HG02981 (cell line): ENCODE measurements around the gene ANK3.

Experiments used
- ATAC-seq: cut with Tn5 transposase; IDR thresholded peaks from one replicate; pipeline ENCODE4 v1.9.1; 2021; ENCODE audit warnings: mild to moderate bottlenecking, moderate library complexity; ENCODE audit not compliant: unreplicated experiment

The ANK3 gene

DNA sequence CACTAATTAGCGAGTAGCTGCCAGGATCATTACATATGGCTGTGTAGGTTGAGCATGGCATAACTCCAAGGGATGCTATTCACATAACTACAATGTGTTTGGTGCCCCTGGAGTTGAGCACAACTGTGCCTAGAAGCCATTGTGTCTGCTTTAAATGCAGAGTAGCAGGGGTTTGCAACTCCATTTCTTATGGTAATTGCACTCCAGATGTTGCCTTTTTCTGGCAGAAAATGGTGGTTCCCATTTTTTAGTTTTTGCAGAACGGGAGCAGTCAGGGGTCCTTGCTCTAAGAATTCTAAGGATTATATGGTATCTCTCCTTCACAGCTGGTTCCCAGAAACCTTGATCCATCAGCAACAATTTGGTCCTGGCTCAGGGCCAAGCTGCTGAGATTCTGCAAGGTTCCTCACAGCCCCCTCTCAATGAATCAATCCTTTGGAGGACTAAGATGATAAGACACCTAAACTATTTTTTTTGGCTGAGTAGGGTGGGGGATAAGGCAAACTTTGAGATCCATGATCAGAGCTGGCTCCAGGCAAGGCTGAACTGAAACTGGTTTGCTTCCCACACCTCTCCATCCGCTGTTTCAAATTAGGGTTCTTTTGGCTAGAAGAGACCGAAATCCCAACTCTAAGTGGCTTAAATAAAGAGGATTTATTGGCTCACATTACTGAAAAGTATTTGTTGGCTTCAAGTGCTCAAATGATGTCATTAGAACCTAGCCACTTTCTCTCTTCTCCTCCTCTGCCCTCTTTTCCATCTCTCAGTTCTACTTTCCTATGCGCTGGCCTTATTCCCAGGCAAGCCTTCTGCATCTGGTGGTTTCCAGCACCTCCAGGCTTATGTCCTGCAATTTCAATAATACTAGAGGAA lies 385.8 kb downstream of the ANK3 start:
- no peak for ATAC-seq

DNA sequence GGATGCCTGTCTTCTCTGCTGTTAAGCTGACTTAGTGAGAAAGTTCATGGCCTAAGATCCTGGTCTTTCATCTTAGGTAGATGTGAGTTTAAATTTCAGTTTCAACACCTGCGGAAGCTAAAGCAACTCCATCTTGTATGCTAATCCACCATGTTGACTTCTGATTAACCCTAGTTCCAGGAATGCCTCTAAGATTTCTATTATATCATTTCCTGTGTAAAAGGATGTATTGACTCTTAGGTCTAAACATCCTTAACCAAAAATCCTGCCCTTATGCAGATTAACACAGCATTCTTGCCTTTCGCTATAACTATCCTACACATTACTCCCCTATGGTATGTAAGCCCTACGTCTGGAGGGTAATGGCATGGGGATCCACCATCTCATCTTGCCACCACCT lies 388.9 kb downstream of the ANK3 start:
- ATAC-seq = no peak

DNA sequence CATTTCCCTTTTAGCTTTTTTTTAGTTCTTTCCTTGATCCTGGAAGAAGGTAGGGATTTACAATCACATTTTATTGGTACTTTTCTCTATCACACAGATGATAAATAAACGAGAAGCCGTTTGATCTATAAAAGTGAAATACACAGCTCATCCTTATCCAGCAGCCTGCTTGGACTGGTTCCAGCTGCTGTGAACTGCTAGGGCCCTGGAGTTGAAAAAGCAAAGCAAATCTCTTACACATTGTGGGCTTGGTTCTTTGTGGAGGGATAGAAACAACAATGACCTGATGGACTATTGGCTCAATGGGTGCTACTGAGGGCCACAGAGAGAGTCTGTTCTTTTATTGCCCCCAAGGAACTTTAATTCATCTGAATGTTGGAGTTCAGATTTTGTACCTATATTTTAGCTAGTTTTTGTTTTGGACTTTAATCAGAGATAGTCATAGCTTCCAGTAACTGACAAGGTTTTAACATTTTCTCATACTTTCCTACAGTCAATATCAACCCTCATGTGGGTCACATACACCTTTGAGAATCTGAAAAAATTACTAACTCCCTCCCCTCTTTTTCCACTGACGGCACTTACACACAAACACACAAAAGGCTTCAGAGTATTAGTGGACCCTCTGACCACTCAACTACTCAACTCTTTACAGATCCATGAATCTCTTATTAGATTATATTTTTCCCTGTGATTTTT lies 391.7 kb downstream of the ANK3 start:
- no peak for ATAC-seq

DNA sequence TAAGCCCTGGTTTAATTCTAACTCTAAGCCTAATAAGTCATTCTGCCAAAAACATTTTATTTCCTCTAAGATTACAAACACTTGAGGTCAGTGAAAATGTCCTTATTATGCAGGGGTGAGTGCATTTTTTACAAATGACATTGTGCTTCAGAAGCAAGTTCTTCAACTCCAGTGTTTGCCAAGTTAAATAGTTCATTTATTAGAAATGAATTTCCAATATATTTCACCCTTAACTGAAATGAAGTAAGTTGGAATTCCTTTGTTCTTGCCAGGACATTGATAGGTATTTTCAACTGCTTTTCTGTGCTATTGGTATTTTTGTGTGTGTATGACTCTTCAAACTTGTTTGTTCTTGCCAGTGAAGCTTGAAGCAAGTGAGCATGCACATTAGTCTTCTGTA lies 393.8 kb downstream of the ANK3 start:
- ATAC-seq = no peak

DNA sequence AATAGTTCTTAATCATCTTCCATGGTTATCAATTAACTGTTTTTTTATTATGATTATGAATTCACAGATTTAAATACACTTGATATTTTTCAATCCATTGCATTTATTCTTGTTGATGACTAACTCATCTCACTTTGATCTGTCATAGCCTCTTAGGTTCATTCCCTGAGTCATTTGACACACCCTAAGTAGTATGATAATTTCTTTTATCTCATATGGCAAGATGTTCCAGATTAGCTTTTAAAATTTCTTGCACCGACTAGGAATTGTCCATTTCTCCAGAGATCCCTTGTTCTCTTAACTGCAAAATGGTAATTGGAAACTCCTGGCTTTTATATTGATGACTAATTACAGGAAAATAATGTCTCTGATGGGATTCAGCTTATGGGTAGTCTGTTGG lies 395.7 kb downstream of the ANK3 start:
- ATAC-seq = no peak

DNA sequence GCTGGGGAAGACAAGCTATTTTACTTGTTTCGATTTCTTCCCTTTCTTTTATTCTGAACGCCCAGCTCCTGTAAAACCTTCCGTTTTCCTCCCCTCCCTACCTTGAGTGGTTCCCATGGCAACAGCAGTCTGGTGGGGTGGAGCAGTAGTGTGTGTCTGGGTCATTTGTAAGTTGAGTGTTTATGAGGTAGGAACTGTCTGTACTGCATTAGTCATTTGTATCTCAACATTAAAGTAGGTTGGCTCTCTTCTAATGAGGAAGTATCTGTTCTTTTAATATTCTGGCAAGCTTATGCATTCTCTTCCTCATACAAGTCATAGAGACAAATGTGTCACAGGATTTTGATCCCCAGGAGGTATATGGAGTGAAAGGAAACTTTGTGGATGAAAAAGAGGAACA lies 398.0 kb downstream of the ANK3 start:
- peak; percentile 89 for ATAC-seq

DNA sequence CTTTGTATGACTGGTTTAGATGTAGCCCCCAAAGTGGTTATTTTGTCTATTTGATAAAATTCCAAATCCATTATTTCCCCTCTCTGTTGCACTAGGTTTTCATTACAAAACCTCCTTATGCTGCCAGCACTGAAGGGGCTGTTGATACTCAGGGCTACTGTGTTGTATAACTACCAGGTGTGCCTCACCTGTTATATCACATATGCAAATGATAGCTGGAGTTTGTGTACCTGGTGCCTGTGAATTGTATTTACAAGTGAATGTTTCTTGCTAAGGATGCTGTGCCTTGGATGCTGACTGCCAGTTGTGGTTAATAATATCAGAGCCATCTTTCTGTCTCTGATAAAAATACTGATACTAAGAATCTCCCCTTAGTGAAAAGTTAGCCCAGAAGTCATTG lies 398.6 kb downstream of the ANK3 start:
- ATAC-seq = no peak

DNA sequence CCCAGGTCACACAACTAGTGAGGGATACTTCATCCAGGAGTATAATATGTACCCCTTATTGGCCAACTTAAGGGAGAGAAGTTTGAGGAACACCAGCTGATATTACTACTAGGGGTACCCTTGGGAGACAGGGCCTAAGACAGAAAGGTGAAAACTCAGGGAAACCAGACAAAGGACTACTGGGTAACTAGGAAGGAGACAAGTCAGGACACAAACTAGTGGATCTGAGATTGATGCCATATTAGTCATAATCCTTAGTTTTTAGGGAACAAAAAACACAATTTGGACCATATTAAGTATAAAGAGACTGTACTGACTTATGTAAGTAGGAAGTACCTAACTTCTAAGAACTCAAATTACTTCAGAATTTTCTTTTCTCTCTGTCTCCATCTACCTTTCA lies 404.0 kb downstream of the ANK3 start:
- no peak for ATAC-seq

DNA sequence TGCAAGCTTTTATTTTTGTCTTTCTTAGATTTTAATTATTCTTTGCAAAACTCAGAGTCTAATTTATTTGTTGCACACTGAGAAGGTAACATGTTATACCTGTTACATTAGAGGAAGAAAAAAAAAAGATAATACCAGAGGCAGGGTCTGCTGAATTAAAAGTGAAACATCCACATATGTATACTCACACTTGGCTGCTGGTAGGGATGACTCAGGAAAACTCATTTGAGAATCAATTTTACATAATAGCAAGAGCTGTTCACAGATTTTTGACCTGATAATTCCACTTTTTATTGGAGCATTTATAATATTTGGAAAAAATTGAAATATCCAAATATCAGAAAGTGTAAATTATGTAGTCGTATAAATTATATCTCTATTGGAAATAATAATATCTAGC lies 405.3 kb downstream of the ANK3 start:
- no peak for ATAC-seq

DNA sequence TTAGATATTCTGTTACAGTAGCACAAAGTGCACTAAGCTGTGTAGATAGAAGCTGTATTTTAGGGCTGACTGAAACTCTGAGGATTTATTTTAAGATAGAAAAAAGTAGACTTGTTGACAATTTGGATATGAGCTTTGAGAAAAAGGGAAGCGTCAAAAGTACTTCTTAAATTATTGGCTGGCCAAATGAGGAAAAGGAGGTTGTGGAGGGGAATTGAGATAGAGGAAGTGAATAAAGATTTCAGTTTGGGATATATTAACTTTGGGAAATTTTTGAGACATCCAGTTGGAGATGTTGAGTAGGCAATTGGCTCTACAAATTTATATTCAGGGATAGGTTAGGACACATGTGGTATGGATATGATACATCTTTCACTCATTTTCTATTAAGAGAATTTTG lies 409.3 kb downstream of the ANK3 start:
- ATAC-seq = no peak

DNA sequence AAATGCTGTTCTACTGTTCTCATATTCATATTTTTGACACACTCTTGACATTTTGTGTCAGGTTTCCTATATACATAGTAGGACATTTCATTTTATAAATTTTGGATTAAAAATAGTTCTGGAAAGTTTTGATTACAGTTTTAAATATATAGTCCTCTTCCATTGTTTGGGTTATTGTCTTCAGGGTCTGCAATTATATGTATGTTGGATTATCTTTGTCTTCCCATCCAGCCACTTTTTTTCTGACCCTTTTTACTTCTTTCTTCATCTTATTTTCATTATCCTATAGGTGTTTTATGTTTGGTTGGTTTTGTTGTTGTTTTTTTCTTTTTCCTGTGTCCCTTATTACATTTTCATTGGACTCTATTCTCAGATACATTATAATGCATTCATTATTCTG lies 412.2 kb downstream of the ANK3 start:
- no peak for ATAC-seq

DNA sequence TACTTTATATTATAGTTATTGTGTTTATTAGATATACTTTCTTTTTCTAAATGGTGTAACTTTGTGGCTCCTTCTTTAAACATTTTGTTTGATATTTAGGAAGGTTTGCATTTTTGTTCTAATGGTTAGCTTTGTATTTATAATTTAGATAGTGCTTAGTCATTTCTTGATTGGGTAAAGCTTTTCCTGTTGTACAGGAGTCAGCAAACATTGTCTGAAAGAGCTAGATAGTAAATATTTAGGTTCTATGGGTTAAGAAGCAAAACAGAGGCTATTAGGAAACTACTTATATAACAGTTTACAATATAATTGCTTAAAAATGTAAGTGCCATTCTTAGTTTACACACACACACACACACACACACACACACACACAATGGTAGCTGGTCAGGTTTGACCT lies 412.8 kb downstream of the ANK3 start:
- no peak for ATAC-seq
